NB4 (cell line): ENCODE measurements around the gene AP1B1.
"Not testable (repeated sequence)": the region's sequence is repeated elsewhere in the genome, so short reads cannot be mapped to it uniquely, and the experiment has no call there.

ENCODE experiments used
- DNase-seq: peaks from one replicate; pipeline ENCODE4 v3.0.0; 2010; ENCODE audit warnings: low read depth
- H3K4me3 ChIP-seq: one replicate; pipeline ENCODE4 v1.5.1; 2011; ENCODE audit warnings: mild to moderate bottlenecking, low read depth, low read length, moderate library complexity
- CTCF ChIP-seq: IDR thresholded peaks from one replicate; pipeline ENCODE4 v1.5.1; 2012; ENCODE audit warnings: low read depth, low read length
- MAX ChIP-seq: IDR thresholded peaks from 2 replicates; pipeline ENCODE4 v1.6.1; 2011; ENCODE audit warnings: low read depth, low read length
- MYC ChIP-seq: IDR thresholded peaks from 2 replicates; pipeline ENCODE4 v1.6.1; 2011; ENCODE audit warnings: low read depth, low read length
- POLR2A ChIP-seq: IDR thresholded peaks from 2 replicates; pipeline ENCODE4 v1.6.1; 2011; ENCODE audit warnings: mild to moderate bottlenecking; ENCODE audit not compliant: insufficient read length; ENCODE audit errors: extremely low read depth

The AP1B1 gene

GRCh38 chr22:29374401-29374800 is 14.0 kb downstream of the AP1B1 start:
- DNase-seq, result no peak
- no peak overlapping the region for H3K4me3 ChIP-seq
- no peak for TF ChIP-seq MAX
- TF ChIP-seq POLR2A, result no peak

GRCh38 chr22:29370537-29370936 is 17.8 kb downstream of the AP1B1 start:
- TF ChIP-seq MAX (no peak), MYC (no peak)
- no peak for DNase-seq
- H3K4me3 ChIP-seq, result no peak overlapping the region

- TF ChIP-seq MAX (peak; percentile 48), POLR2A (no peak), MYC (peak; percentile 54; the same call in 1 of the 2 replicates), CTCF (no peak)
- H3K4me3 ChIP-seq, result no peak overlapping the region
- DNase-seq, result peak; percentile 92
Measured at GRCh38 chr22:29369460-29369859, 18.9 kb downstream of the AP1B1 start.

GRCh38 chr22:29359469-29359868 is 28.9 kb downstream of the AP1B1 start:
- peak; percentile 60 for DNase-seq
- H3K4me3 ChIP-seq, result no peak overlapping the region
- TF ChIP-seq MAX, result no peak
- peak; percentile 65 for TF ChIP-seq CTCF
- no peak for TF ChIP-seq MYC
- no peak for TF ChIP-seq POLR2A

- DNase-seq, H3K4me3 ChIP-seq: not testable (repeated sequence)
Measured at GRCh38 chr22:29357193-29357890, 31.0 kb downstream of the AP1B1 start.

GRCh38 chr22:29353860-29354259 is 34.5 kb downstream of the AP1B1 start:
- DNase-seq, result no peak
- TF ChIP-seq MYC (no peak), CTCF (no peak), POLR2A (no peak), MAX (no peak)
- no peak overlapping the region for H3K4me3 ChIP-seq

- TF ChIP-seq POLR2A, result no peak
- TF ChIP-seq CTCF, result no peak
- TF ChIP-seq MAX, result no peak
- no peak for TF ChIP-seq MYC
- no peak for DNase-seq
- H3K4me3 ChIP-seq, result no peak overlapping the region
Measured at GRCh38 chr22:29353286-29353685, 35.1 kb downstream of the AP1B1 start.
